ENCODE data around the gene DEFB121. TPM values are rescaled to one million over a fixed set of nuclear protein-coding genes. Genes with fewer than 3 reads are reported as not detected.
"Not testable (repeated sequence)": the region's sequence is repeated elsewhere in the genome, so short reads cannot be mapped to it uniquely, and the experiment has no call there.

DEFB121 gene
- total RNA-seq, 4 donors from 2014 or later = not detected

DNA sequence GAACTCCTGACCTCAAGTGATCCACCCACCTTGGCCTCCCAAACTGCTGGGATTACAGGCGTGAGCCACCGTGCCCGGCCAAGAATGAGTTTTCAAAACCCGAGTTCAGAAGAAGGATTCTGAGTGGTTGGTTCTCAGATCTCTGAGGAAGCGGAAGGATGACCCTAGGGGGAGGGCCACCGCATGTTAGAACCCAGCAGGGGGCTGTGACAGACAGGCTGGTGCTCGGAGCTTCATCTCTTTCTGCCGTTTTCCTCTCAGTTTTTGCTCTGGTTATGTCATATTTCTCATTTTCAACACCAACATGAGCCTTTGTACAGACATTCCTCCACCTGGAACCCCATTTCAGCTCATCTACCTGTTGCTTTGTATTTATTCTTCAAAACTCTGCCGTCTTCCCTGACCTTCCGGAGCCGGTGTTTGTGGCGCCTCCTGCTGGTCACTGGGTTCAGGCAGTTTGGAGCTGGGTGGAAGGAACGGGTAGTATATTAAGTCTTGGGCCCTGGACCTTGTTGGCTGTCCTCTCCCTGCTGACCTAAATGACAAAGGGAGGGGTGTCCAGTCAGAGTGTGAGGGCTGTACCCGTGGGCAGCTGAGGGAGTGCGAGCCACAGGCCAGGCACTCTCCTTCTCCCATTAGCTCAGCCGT is 34.1 kb upstream of the DEFB121 start, which contains the start of gene DEFB123:
Gene DEFB123 (plus strand): TSS at position 621 of the 648 bp plus-strand sequence. CDS start 67 bp downstream, outside the sequence.
- Histone ChIP-seq H3K9me3 (no peaks in the 10 kb centered on the region), H3K4me3 (replicated peaks in 1 of 3) (no peak within 1 kb of the TSS), H3K4me1 (no peaks in the 10 kb centered on the region), H3K27me3 (no peaks in the 10 kb centered on the region), H3K27ac (no peak within 1 kb of the TSS), H3K36me3 (no peaks in the 10 kb centered on the region)
- DNase-seq = no peak
- 73 to 83% methylated on average over 16 of the region's 16 CpGs for WGBS, 2 donors
- intact Hi-C loops (cut with DNase I) = no loop called here
- TF ChIP-seq CTCF (IDR thresholded peaks at IDR 0.05) (no peak), POLR2A (IDR thresholded peaks at IDR 0.05) (no peak)

- no peaks in the 10 kb centered on the region for H3K36me3 ChIP-seq
- intact Hi-C loops (cut with DNase I) = no loop called here
- no peak for TF ChIP-seq POLR2A (IDR thresholded peaks at IDR 0.05)
- TF ChIP-seq CTCF (IDR thresholded peaks at IDR 0.05) = no peak
- H3K27ac ChIP-seq = no peak overlapping the region
- DNase-seq = no peak
- no peaks in the 10 kb centered on the region for H3K4me1 ChIP-seq
- H3K9me3 ChIP-seq = no peaks in the 10 kb centered on the region
- no peak overlapping the region for H3K4me3 ChIP-seq (replicated peaks in 1 of 3)
- WGBS, 2 donors = 56 to 71% methylated on average over 4 of the region's 4 CpGs
- H3K27me3 ChIP-seq = no peaks in the 10 kb centered on the region
Observed at GRCh38 chr20:31430568-31431115, 24.6 kb upstream of the DEFB121 start.

GRCh38 chr20:31427576-31427975 is 21.6 kb upstream of the DEFB121 start:
- H3K27ac ChIP-seq, DNase-seq: not testable (repeated sequence)

DNA sequence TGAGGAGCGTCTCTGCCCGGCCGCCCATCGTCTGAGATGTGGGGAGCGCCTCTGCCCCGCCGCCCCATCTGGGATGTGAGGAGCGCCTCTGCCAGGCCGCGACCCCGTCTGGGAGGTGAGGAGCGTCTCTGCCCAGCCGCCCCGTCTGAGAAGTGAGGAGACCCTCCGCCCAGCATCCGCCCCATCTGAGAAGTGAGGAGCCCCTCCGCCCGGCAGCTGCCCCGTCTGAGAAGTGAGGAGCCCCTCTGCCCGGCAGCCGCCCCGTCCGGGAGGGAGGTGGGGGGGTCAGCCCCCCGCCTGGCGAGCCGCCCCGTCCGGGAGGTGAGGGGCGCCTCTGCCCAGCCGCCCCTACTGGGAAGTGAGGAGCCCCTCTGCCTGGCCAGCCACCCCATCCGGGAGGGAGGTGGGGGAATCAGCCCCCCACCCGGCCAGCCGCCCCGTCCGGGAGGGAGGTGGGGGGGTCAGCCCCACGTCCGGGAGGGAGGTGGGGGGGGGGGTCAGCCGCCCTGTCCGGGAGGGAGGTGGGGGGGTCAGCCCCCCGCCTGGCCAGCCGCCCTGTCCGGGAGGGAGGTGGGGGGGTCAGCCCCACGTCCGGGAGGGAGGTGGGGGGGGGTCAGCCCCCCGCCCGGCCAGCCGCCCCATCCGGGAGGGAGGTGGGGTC is 21.0 kb upstream of the DEFB121 start:
- intact Hi-C loops (cut with DNase I); H3K27ac ChIP-seq; H3K4me1 ChIP-seq; H3K27me3 ChIP-seq; H3K9me3 ChIP-seq; H3K4me3 ChIP-seq (replicated peaks in 1 of 3); DNase-seq; H3K36me3 ChIP-seq: not testable (repeated sequence)
- no CpG with 5 or more reads among the region's 48 CpGs for WGBS, 2 donors

More at GRCh38 chr20:31427576-31427975, 21.6 kb upstream of the DEFB121 start:
- H3K4me1 ChIP-seq; intact Hi-C loops (cut with DNase I); H3K36me3 ChIP-seq; H3K4me3 ChIP-seq (replicated peaks in 1 of 3); H3K27me3 ChIP-seq; H3K9me3 ChIP-seq: not testable (repeated sequence)
- WGBS, 2 donors = 96 to 98% methylated on average over 10 to 17 of the region's 31 CpGs

DNA sequence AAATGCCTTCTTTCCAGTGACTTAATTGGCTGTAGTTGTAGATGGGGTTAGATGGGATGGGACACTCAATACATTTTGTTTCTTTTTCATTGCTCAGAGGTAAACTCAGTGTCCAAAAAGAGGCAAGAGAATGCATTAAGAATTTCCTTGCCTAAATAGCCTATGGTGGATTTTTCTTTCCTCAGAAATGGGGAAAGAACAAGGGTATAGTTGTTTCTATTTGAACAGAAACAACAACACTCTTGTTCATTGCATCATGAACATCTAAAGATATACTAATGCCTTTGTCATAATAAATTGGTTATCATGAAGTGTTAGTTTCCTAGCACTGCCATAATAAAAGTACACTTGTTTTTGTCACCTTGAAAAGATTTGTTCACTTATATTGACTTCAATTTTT is 19.8 kb upstream of the DEFB121 start:
- H3K27ac ChIP-seq = no peak overlapping the region
- no peaks in the 10 kb centered on the region for H3K4me1 ChIP-seq
- no peak overlapping the region for H3K4me3 ChIP-seq (replicated peaks in 1 of 3)
- no peaks in the 10 kb centered on the region for H3K36me3 ChIP-seq
- TF ChIP-seq POLR2A (IDR thresholded peaks at IDR 0.05) = no peak
- no peak for TF ChIP-seq CTCF (IDR thresholded peaks at IDR 0.05)
- H3K27me3 ChIP-seq = no peaks in the 10 kb centered on the region
- no peak for DNase-seq
- no peaks in the 10 kb centered on the region for H3K9me3 ChIP-seq
- intact Hi-C loops (cut with DNase I) = no loop called here

- no peaks in the 10 kb centered on the region for H3K36me3 ChIP-seq
- H3K4me3 ChIP-seq (replicated peaks in 1 of 3) = no peak overlapping the region
- intact Hi-C loops (cut with DNase I) = no loop called here
- no peak for DNase-seq
- no peaks in the 10 kb centered on the region for H3K27me3 ChIP-seq
- no peaks in the 10 kb centered on the region for H3K4me1 ChIP-seq
- WGBS, 2 donors = 81 to 89% methylated on average over 7 of the region's 7 CpGs
- no peak overlapping the region for H3K27ac ChIP-seq
- no peaks in the 10 kb centered on the region for H3K9me3 ChIP-seq
- no peak for TF ChIP-seq CTCF (IDR thresholded peaks at IDR 0.05)
- TF ChIP-seq POLR2A (IDR thresholded peaks at IDR 0.05) = no peak
Observed at GRCh38 chr20:31418307-31418706, 12.3 kb upstream of the DEFB121 start.

Measured in thyroid gland (tissue), 4 donors.